CD4-positive, CD25-positive, alpha-beta regulatory T cell (primary cell): ENCODE data around the gene PADI1. TPM values are rescaled to one million over a fixed set of nuclear protein-coding genes. Genes with fewer than 3 reads are reported as not detected.

Experiments used
- ATAC-seq, 2 donors: fragments of 150-1000 bp; cut with Tn5 transposase; one replicate each; pipeline ENCODE4 v1.10.0; 2021; ENCODE audit warnings: low read depth in 2 of 2, moderate number of reproducible peaks in 2 of 2, moderate library complexity in 1 of 2
- DNase-seq, 3 donors: peaks; one replicate each; pipeline versions ENCODE4 v3.0.0 to v3.0.0-alpha.2; 2012 to 2022; ENCODE audit warnings: mixed read lengths in 1 of 3
- H3K27ac ChIP-seq: one replicate; pipeline ENCODE4 v1.7.0; 2013; ENCODE audit warnings: mild to moderate bottlenecking, low read length; ENCODE audit not compliant: insufficient read depth, poor library complexity, severe bottlenecking
- H3K27me3 ChIP-seq: one replicate; pipeline ENCODE4 v1.7.0; 2013; ENCODE audit warnings: low read length; ENCODE audit not compliant: control insufficient read depth, insufficient read depth
- H3K36me3 ChIP-seq: one replicate; pipeline ENCODE4 v1.7.0; 2013; ENCODE audit warnings: mild to moderate bottlenecking, low read length, moderate library complexity; ENCODE audit not compliant: control insufficient read depth, insufficient read depth
- H3K4me1 ChIP-seq: 2 replicates; pipeline ENCODE4 v1.7.0; 2013; ENCODE audit warnings: mild to moderate bottlenecking, low read length; ENCODE audit not compliant: insufficient read depth, control insufficient read depth, poor library complexity, severe bottlenecking
- H3K4me3 ChIP-seq: one replicate; pipeline ENCODE4 v1.7.0; 2013; ENCODE audit warnings: low read depth, mild to moderate bottlenecking, low read length, moderate library complexity
- H3K9me3 ChIP-seq, 2 experiments: 1 replicate in 1 of 2; 2 replicates in 1 of 2; pipeline ENCODE4 v1.7.0; 2013; ENCODE audit warnings: low read length in 2 of 2, mild to moderate bottlenecking in 1 of 2, moderate library complexity in 1 of 2; ENCODE audit not compliant: control insufficient read depth in 2 of 2
- H3K27ac Mint-ChIP-seq, 3 donors: one replicate each; pipeline ENCODE4 v1.8.0; 2020 to 2022; ENCODE audit warnings: mild to moderate bottlenecking in 3 of 3, mixed read lengths in 3 of 3, moderate library complexity in 2 of 3
- H3K27me3 Mint-ChIP-seq: one replicate; pipeline ENCODE4 v1.8.0; 2022; ENCODE audit warnings: mild to moderate bottlenecking, mixed read lengths
- H3K36me3 Mint-ChIP-seq: one replicate; pipeline ENCODE4 v1.8.0; 2020; ENCODE audit warnings: mixed read lengths
- H3K4me1 Mint-ChIP-seq, 4 donors: one replicate each; pipeline ENCODE4 v1.8.0; 2020 to 2022; ENCODE audit warnings: mixed read lengths in 4 of 4, mild to moderate bottlenecking in 1 of 4
- H3K4me3 Mint-ChIP-seq, 4 donors: one replicate each; pipeline ENCODE4 v1.8.0; 2020 to 2022; ENCODE audit warnings: mild to moderate bottlenecking in 4 of 4, mixed read lengths in 4 of 4, moderate library complexity in 3 of 4
- H3K9me3 Mint-ChIP-seq, 7 donors: one replicate each; pipeline ENCODE4 v1.8.0; 2020 to 2022; ENCODE audit warnings: mixed read lengths in 7 of 7, mild to moderate bottlenecking in 3 of 7, moderate library complexity in 2 of 7
- polyA plus RNA-seq, 4 donors: library from polyadenylated mRNA; unstranded; fragments of 300-500 nt; fragmentation: Illumina TruSeq; gene quantifications; one replicate each; pipeline ENCODE4 v1.2.3, GENCODE V29; 2021
- total RNA-seq: library from RNA; stranded (reverse); gene quantifications from one replicate; pipeline ENCODE4 v1.2.3, GENCODE V29; 2022

PADI1 gene
- total and polyA plus RNA-seq, 5 donors from 2014 or later: not detected

DNA sequence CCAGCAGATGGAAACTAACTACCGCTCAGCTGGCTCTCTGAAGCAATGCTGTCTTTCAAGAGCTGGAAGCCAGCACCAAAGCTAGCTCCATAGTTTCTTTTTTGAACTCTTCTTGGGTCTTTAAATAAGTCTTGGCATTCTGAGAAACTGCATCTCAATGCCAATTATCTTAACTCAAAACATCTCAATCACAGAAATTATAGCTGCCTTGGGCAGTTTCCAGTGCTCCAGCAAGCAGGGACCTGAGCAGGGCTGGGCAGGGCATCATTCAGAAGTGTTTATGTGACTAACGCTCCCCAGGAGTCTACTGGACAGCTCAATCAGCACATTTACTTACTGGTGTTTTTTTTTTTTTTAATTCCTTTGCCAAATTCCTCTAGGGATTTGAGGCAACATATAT lies 84.8 kb downstream of the PADI1 start:
- Histone ChIP-seq H3K36me3 (no peaks in the 10 kb centered on the region), H3K27ac (no peak overlapping the region), H3K4me1 (no peaks in the 10 kb centered on the region), H3K9me3 (no peaks in the 10 kb centered on the region), H3K27me3 (no peaks in the 10 kb centered on the region), H3K4me3 (no peak overlapping the region)
- Mint-ChIP-seq H3K36me3 (no peaks in the 10 kb centered on the region), H3K9me3 (no peaks in the 10 kb centered on the region), H3K4me1 (no peaks in the 10 kb centered on the region), H3K27me3 (peaks cover 12% of the 10 kb centered on the region), H3K4me3 (no peak overlapping the region), H3K27ac (no peak overlapping the region)
- DNase-seq: no peak
- no peak for ATAC-seq

DNA sequence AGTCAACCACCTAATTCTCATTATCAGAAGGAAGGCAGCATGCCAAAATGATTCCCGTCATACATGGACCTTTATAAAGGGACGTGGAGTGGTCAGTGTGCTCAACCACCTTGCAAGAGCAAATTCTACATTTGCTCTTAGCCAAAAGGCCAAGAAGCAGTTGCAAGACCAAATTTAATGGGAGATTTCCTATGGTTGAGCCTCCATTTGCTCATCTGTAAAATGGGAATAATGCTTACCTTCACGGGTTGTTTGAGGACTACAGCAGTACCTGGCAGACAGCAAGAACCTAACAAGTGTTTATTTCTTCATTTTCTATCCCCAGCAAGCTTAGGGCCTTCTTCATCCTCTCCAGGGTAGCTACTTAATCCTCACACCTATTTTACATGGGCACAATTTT lies 85.6 kb downstream of the PADI1 start:
- ATAC-seq (no peak), DNase-seq (no peak)
- Histone ChIP-seq H3K4me1 (no peaks in the 10 kb centered on the region), H3K36me3 (no peaks in the 10 kb centered on the region), H3K4me3 (no peak overlapping the region), H3K9me3 (no peaks in the 10 kb centered on the region), H3K27me3 (no peaks in the 10 kb centered on the region), H3K27ac (no peak overlapping the region)
- Mint-ChIP-seq H3K27ac (no peak overlapping the region), H3K4me1 (no peaks in the 10 kb centered on the region), H3K27me3 (peaks cover 5% of the 10 kb centered on the region), H3K4me3 (no peak overlapping the region), H3K36me3 (no peaks in the 10 kb centered on the region), H3K9me3 (no peaks in the 10 kb centered on the region)

DNA sequence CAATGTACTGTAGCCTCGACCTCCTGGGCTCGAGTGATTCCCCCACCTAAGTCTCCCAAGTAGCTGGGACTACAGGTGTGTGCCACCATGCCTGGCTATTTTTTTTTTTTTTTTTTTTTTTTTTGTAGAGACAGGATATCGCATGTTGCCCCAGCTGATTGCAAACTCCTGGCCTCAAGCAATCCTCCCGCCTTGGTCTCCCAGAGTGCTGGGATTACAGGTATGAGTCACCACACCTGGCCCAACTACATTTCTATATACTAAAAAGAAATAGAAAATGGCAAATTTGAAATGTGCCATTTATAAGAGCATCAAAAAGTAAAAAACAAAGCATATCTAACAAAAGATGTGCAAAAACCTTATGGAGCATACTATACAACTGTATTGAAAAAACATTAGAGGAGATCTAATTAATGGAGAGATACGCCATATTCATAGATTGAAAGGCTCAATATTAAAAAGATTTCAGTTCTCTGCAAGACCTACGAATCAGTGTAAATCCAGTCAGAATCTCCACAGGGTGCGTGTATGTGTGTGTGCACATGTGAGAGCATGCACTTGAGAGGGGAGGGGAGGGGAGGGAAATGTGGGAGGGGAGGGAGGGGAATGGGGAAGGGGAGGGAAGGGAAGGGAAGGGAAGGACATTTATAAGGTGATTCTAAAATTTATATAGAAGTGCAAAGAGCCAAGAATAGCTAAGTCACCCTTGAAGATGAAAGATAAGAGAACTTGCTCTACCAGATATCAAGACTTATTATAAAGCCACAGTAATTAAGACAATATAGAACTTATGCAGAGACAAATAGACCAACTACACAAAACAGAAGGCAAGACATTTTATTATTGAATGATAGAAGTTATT lies 87.6 kb downstream of the PADI1 start:
- H3K36me3 ChIP-seq: no peaks in the 10 kb centered on the region
- no peaks in the 10 kb centered on the region for H3K9me3 Mint-ChIP-seq
- H3K9me3 ChIP-seq: no peaks in the 10 kb centered on the region
- H3K27ac Mint-ChIP-seq: no peak overlapping the region
- no peak overlapping the region for H3K4me3 ChIP-seq
- H3K27ac ChIP-seq: no peak overlapping the region
- no peak for ATAC-seq
- no peaks in the 10 kb centered on the region for H3K36me3 Mint-ChIP-seq
- no peaks in the 10 kb centered on the region for H3K4me1 ChIP-seq
- H3K27me3 ChIP-seq: no peaks in the 10 kb centered on the region
- DNase-seq: no peak
- no peak overlapping the region for H3K4me3 Mint-ChIP-seq
- H3K4me1 Mint-ChIP-seq: no peaks in the 10 kb centered on the region
- peaks cover 5% of the 10 kb centered on the region for H3K27me3 Mint-ChIP-seq

DNA sequence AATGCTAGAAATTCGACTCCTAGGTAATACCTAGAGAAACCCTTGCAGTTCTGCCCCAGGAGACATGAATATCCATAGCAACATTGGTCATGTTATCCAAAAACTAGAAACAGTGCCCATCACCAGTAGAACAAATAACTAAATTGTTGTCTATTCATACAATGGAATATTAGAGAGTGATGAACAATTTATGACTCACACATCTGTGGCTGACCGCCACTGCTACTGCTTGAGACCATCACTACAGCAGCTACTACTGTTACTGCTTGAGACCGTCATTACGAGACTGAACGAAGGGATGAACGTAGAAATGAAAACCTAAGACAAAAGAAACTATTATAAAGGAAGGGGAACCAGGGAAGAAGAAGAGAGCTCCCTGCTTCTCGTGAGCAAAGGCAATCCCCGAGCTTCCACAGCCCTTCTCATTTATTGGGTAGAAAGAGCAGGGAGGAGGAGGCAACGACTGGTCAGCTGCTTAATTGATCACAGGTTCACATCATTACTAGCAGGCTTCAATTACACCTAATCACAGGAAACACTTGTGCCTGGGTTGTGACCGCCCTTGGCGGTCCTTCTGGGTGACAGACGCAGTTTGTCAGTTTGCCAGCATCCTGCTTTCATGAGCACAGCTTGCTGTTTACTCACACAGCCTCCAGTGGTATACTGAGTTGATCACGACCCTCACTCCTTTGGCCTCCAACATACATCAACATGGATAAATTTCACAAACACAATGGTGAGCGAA lies 88.9 kb downstream of the PADI1 start:
- Mint-ChIP-seq H3K4me3 (no peak overlapping the region), H3K27ac (no peak overlapping the region), H3K4me1 (no peaks in the 10 kb centered on the region), H3K27me3 (peaks cover 5% of the 10 kb centered on the region), H3K36me3 (no peaks in the 10 kb centered on the region), H3K9me3 (peaks cover 0 to 3% (median 0%) of the 10 kb centered on the region in 7 donors)
- H3K4me1 ChIP-seq: no peaks in the 10 kb centered on the region
- ATAC-seq: no peak
- H3K4me3 ChIP-seq: no peak overlapping the region
- no peak overlapping the region for H3K27ac ChIP-seq
- DNase-seq: no peak
- no peaks in the 10 kb centered on the region for H3K36me3 ChIP-seq
- H3K9me3 ChIP-seq: no peaks in the 10 kb centered on the region
- H3K27me3 ChIP-seq: no peaks in the 10 kb centered on the region

DNA sequence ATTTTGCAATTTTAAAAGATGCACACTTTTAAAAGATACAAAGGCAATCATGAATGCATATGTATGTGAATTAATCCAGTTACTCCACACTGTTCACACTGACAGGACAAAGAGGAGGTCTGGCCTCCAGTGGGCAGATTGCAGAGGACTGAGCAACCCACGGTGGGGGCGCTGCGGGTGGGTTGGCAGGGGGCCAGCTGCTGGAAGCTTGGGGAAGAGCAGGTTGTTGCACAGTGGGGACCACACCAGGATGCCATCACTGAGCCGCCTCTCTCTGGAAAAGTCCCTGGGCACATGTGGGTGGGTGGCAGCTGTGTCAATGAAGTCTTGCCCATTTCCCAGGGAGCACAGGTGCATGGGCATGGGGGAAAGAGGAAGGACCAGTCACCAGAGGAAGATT lies 90.4 kb downstream of the PADI1 start:
- Mint-ChIP-seq H3K27me3 (peaks cover 5% of the 10 kb centered on the region), H3K4me3 (no peak overlapping the region), H3K36me3 (no peaks in the 10 kb centered on the region), H3K27ac (no peak overlapping the region), H3K4me1 (no peaks in the 10 kb centered on the region), H3K9me3 (peaks cover 0 to 7% (median 0%) of the 10 kb centered on the region in 7 donors)
- Histone ChIP-seq H3K27ac (no peak overlapping the region), H3K4me1 (no peaks in the 10 kb centered on the region), H3K27me3 (no peaks in the 10 kb centered on the region), H3K36me3 (no peaks in the 10 kb centered on the region), H3K4me3 (no peak overlapping the region), H3K9me3 (no peaks in the 10 kb centered on the region)
- ATAC-seq (no peak), DNase-seq (no peak)

Other genes with a start within 250 kb of the PADI1 start
- not detected for gene MFAP2, start 224.5 kb upstream of the PADI1 start, total RNA-seq
- gene MFAP2, start 224.5 kb upstream of the PADI1 start, polyA plus RNA-seq: not detected
- gene ATP13A2, start 193.2 kb upstream of the PADI1 start, total RNA-seq: 41.7 TPM
- gene ATP13A2, start 193.2 kb upstream of the PADI1 start, polyA plus RNA-seq: 10 to 100 TPM; 29.7 to 33.8 (median 31.6) TPM
- gene SDHB, start 151.1 kb upstream of the PADI1 start, total RNA-seq: 65.5 TPM
- 100 to 1,000 TPM; 139 to 207 (median 171) TPM for gene SDHB, start 151.1 kb upstream of the PADI1 start, polyA plus RNA-seq
- not detected for gene PADI2, start 85.7 kb upstream of the PADI1 start, total RNA-seq
- under 1 TPM in 1 of 4 donors, not detected in 3; 0.08 TPM for gene PADI2, start 85.7 kb upstream of the PADI1 start, polyA plus RNA-seq
- gene PADI3, start 44.0 kb downstream of the PADI1 start, total RNA-seq: not detected
- not detected for gene PADI3, start 44.0 kb downstream of the PADI1 start, polyA plus RNA-seq
- gene PADI4, start 103.1 kb downstream of the PADI1 start, total RNA-seq: 1.5 TPM
- 1 to 10 TPM in 3 of 4 donors, under 1 TPM in 1; 0.81 to 1.6 (median 1.4) TPM for gene PADI4, start 103.1 kb downstream of the PADI1 start, polyA plus RNA-seq
- not detected for gene PADI6, start 167.1 kb downstream of the PADI1 start, total RNA-seq
- gene PADI6, start 167.1 kb downstream of the PADI1 start, polyA plus RNA-seq: under 1 TPM in 1 of 4 donors, not detected in 3; 0.14 TPM
- gene RCC2, start 234.5 kb downstream of the PADI1 start, total RNA-seq: 36.0 TPM
- gene RCC2, start 234.5 kb downstream of the PADI1 start, polyA plus RNA-seq: 10 to 100 TPM; 13.1 to 19.4 (median 16.1) TPM